C4-2B (cell line): Measurements from ENCODE around the gene ATP6V0A4.

ENCODE experiments used
- H3K27ac ChIP-seq: fragments of 450-650 bp; 2 replicates; pipeline ENCODE4 v1.5.1; 2017
- ZFX ChIP-seq: fragments of 450-650 bp; IDR thresholded peaks from 2 replicates; pipeline ENCODE4 v1.6.1; 2017
- TF ChIP-seq, protein P1 (sequence below): fragments of 450-650 bp; conservative IDR thresholded peaks from 2 replicates; pipeline ENCODE4 v1.5.1; 2017; ENCODE audit warnings: mild to moderate bottlenecking

ATP6V0A4 gene

DNA sequence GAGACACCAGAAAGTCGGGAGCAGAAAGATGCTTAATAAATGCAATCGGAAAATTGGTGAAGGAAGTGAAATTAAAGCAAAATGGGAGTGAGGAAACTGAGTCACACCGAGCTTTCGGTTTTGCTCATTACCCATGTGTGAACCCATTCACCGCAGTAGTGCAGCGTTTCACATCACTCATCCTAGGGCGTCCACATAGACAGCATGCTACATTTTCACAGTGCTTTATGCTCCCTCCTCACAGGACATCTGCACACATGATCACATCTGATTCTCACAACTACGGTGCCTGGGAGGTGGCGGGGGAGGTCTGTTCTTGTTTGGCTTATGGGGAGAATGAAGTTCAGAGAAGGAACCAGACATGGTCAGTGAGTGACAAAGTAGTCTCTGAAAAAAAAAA, 36.6 kb upstream of the ATP6V0A4 start:
- H3K27ac ChIP-seq = no peak overlapping the region
- no peak for TF ChIP-seq ZFX
- TF ChIP-seq, protein P1, sequence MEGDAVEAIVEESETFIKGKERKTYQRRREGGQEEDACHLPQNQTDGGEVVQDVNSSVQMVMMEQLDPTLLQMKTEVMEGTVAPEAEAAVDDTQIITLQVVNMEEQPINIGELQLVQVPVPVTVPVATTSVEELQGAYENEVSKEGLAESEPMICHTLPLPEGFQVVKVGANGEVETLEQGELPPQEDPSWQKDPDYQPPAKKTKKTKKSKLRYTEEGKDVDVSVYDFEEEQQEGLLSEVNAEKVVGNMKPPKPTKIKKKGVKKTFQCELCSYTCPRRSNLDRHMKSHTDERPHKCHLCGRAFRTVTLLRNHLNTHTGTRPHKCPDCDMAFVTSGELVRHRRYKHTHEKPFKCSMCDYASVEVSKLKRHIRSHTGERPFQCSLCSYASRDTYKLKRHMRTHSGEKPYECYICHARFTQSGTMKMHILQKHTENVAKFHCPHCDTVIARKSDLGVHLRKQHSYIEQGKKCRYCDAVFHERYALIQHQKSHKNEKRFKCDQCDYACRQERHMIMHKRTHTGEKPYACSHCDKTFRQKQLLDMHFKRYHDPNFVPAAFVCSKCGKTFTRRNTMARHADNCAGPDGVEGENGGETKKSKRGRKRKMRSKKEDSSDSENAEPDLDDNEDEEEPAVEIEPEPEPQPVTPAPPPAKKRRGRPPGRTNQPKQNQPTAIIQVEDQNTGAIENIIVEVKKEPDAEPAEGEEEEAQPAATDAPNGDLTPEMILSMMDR = no peak

DNA sequence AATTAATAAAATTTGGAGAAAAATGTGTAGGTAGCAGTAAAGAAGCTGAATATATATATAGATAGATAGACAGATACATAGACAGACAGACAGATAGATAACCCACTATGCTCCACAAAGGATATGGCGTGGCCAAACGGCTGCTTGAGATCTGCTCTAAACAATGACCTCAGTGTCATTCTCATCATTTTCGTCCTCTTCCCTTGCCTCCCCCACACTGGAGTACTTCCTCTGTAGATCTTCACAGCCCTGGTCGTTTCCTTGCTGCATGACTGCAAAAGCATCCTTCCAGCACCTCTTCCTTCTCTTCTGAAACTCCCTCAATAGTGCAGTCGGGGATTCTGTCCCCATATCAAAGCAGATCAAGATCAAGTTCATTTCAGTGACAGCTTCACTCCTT, 35.6 kb upstream of the ATP6V0A4 start:
- no peak overlapping the region for H3K27ac ChIP-seq
- no peak for TF ChIP-seq ZFX
- TF ChIP-seq, protein P1 = no peak

DNA sequence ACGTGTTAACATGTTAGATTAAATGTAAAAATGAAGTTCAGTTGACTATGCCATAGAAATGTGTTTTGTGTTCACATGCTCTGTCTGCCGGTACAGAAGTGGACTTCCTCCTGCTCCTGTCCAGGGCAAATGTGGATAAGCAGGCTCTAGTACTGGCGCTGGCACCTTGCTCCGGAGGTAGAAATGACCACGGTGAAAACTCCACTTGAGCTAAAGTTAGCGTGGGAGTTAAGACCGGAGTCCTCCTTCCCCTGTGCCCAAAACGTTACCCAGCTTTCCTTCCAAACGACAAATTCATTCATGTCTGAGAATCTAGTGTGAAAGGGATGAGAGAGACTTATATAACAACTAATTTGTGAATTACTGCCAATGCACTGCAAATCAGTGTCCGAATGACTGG, 35.0 kb upstream of the ATP6V0A4 start:
- TF ChIP-seq, protein P1 = no peak
- TF ChIP-seq ZFX = no peak
- H3K27ac ChIP-seq = no peak overlapping the region

DNA sequence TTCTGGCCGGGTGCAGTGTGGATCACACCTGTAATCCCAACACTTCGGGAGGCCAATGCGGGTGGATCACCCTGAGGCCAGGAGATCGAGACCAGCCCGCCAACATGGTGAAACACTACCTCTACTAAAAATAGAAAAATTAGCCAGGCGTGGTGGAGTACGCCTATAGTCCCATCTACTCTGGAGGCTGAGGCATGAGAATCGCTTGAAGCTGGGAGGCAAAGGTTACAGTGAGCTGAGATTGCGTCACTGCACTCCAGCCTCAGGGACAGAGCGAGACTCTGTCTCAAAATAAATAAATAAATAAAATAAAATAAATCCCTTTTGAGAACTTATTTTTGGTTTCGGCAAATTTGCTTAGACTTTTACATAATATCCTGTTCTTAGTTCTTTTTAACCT, 31.3 kb upstream of the ATP6V0A4 start:
- H3K27ac ChIP-seq = no peak overlapping the region
- TF ChIP-seq ZFX = no peak
- TF ChIP-seq, protein P1 = no peak

DNA sequence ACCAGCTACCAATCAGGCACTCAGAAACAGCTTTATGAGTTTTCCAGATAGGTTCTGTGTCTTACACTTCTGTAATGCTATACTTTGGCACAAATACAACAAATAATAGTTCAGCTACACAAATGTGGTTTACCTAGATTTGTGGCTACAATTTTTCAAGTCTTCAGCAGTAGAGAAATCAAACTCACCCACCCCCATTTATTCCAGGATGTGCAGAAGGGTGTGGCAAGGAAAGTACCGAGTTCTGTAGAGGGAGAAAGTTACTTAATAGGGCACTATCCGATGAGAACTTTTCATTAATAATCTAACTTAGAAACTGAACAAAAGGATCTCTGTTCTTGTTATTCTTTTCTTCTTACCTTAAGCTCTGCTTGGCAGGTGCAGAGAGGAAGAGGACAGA, 30.3 kb upstream of the ATP6V0A4 start:
- no peak for TF ChIP-seq ZFX
- TF ChIP-seq, protein P1 = no peak
- H3K27ac ChIP-seq = no peak overlapping the region

DNA sequence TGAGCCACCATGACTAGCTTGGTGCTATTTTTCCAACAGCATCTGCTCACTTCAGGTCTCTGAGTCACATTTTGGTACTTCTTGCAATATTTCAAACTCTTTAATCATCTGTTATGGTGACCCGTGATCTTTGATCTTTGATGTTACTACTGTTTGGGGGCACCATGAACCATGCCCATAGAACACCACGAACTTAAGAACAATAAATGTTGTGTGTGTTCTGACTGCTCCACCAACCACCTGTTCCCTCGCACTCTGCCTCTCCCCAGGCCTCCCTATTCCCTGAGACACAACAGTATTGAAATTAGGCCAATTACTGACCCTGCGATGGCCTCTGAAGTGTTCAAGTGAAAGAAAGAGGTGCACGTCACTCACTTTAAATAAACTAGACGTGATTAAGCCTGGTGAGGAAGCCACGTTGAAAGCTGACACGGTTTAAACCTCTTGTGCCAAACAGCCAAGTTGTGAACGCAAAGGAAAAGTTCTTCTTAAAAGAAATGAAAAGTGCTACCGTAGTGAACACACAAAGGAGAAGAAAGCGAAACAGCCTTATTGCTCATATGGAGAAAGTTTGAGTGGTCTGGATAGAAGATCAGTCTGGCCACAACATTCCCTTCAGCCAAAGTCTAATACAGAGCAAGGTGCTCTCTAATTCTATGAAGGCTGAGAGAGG, 27.2 kb upstream of the ATP6V0A4 start:
- no peak for TF ChIP-seq ZFX
- TF ChIP-seq, protein P1 = no peak
- H3K27ac ChIP-seq = no peak overlapping the region

DNA sequence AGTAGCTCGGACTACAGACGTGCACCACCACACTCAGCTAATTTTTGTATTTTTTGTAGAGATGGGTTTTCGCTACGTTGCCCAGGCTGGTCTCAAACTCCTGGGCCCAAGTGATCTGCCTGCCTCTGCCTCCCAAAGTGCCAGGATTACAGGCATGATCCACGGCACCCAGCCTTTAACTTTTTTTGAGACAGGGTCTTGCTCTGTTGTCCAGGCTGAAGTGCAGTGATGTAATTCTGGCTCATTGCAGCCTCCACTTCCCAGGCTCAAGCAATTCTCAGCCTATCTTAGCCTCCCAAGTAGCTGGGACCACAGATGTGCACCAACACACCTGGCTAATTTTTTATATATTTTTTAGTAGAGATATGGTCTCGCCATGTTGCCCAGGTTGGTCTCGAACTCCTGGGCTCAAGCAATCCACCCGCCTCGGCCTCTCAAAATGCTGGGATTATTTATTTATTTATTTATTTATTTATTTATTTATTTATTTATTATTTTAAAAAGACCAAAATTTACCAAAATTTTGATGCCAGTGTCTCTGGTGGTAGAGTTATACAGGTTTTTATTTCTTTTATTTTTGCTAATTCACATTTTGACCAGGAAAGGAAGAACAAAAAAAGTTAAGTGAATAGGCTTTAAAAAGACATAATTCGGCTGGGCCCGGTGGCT, 25.0 kb upstream of the ATP6V0A4 start:
- TF ChIP-seq, protein P1 = no peak
- no peak for TF ChIP-seq ZFX
- no peak overlapping the region for H3K27ac ChIP-seq
